GM12892 (cell line): ENCODE results near the gene KLHL35.
"Not testable (repeated sequence)": the region's sequence is repeated elsewhere in the genome, so short reads cannot be mapped to it uniquely, and the experiment has no call there.

Source experiments
- POLR2A ChIP-seq: IDR thresholded peaks from 2 replicates; pipeline ENCODE4 v1.6.1; 2011; ENCODE audit warnings: low read depth, low read length, control low read depth
- POLR2AphosphoS5 ChIP-seq: IDR thresholded peaks from 2 replicates; pipeline ENCODE4 v1.6.1; 2011; ENCODE audit warnings: low read depth, low read length, control low read depth
- TAF1 ChIP-seq: IDR thresholded peaks from 2 replicates; pipeline ENCODE4 v1.6.1; 2011; ENCODE audit warnings: low read depth, mild to moderate bottlenecking, control low read depth, low read length, borderline replicate concordance

- not testable (repeated sequence) for TF ChIP-seq POLR2A, TAF1, POLR2AphosphoS5
Measured at GRCh38 chr11:75378776-75379175, 54.2 kb downstream of the KLHL35 start.
